HL-60 (cell line): ENCODE data around the gene ALDH1A2.
"Not testable (repeated sequence)": the region's sequence is repeated elsewhere in the genome, so short reads cannot be mapped to it uniquely, and the experiment has no call there.

Experiments
- DNase-seq, 2 experiments: peaks; one replicate each; pipeline ENCODE4 v3.0.0-alpha.2; 2010 to 2020; ENCODE audit warnings: low read depth in 1 of 2, low spot score in 1 of 2
- H3K27ac ChIP-seq: fragments of 250-450 bp; sonication (Bioruptor Pico); replicated peaks from 2 replicates; pipeline ENCODE4 v1.5.1; 2020; ENCODE audit warnings: mild to moderate bottlenecking, moderate library complexity
- H3K27me3 ChIP-seq: fragments of 250-450 bp; sonication (Bioruptor Pico); 2 replicates; pipeline ENCODE4 v1.5.1; 2021; ENCODE audit warnings: mild to moderate bottlenecking, moderate library complexity; ENCODE audit not compliant: insufficient read depth, poor library complexity, severe bottlenecking
- H3K4me3 ChIP-seq: replicated peaks from 2 replicates; pipeline ENCODE4 v1.5.1; 2011; ENCODE audit warnings: mild to moderate bottlenecking, control low read depth, low read length; ENCODE audit not compliant: insufficient read depth
- CTCF ChIP-seq: IDR thresholded peaks from one replicate; pipeline ENCODE4 v1.5.1; 2011; ENCODE audit warnings: low read length, control low read depth, inconsistent platforms; ENCODE audit not compliant: insufficient read depth
- GABPA ChIP-seq: IDR thresholded peaks from 2 replicates; pipeline ENCODE4 v1.6.1; 2012; ENCODE audit warnings: low read depth
- POLR2AphosphoS5 ChIP-seq: IDR thresholded peaks from 2 replicates; pipeline ENCODE4 v1.6.1; 2012; ENCODE audit warnings: low read depth
- REST ChIP-seq: IDR thresholded peaks from 2 replicates; pipeline ENCODE4 v1.6.1; 2012; ENCODE audit warnings: low read depth; ENCODE audit not compliant: insufficient replicate concordance
- SPI1 ChIP-seq: IDR thresholded peaks from 2 replicates; pipeline ENCODE4 v1.6.1; 2012; ENCODE audit warnings: low read depth, mild to moderate bottlenecking, borderline replicate concordance

ALDH1A2 gene

GRCh38 chr15:58003810-58004209, 61.7 kb downstream of the ALDH1A2 start:
- Histone ChIP-seq H3K27me3 (peaks cover 2% of the 10 kb centered on the region), H3K4me3 (no peak overlapping the region), H3K27ac (no peak overlapping the region)
- TF ChIP-seq REST (no peak), POLR2AphosphoS5 (no peak), CTCF (no peak), SPI1 (no peak), GABPA (no peak)
- DNase-seq: no peak

GRCh38 chr15:58002338-58003126, 63.0 kb downstream of the ALDH1A2 start:
- Histone ChIP-seq H3K4me3 (no peak overlapping the region), H3K27ac (no peak overlapping the region), H3K27me3 (peaks cover 5% of the 10 kb centered on the region)
- DNase-seq: no peak
- TF ChIP-seq REST: no peak
- no peak for TF ChIP-seq POLR2AphosphoS5
- no peak for TF ChIP-seq CTCF
- no peak for TF ChIP-seq SPI1
- TF ChIP-seq GABPA: no peak

GRCh38 chr15:57999699-58000098, 65.8 kb downstream of the ALDH1A2 start:
- not testable (repeated sequence) for H3K4me3 ChIP-seq, DNase-seq, H3K27ac ChIP-seq, H3K27me3 ChIP-seq

GRCh38 chr15:57996561-57996960, 69.0 kb downstream of the ALDH1A2 start:
- H3K4me3 ChIP-seq: no peak overlapping the region
- H3K27ac ChIP-seq: no peak overlapping the region
- H3K27me3 ChIP-seq: peaks cover 7% of the 10 kb centered on the region
- DNase-seq: no peak
- TF ChIP-seq POLR2AphosphoS5 (no peak), CTCF (no peak), REST (no peak), GABPA (no peak), SPI1 (no peak)
